ENCODE results near the gene ZNF746.
"Not testable (repeated sequence)": the region's sequence is repeated elsewhere in the genome, so short reads cannot be mapped to it uniquely, and the experiment has no call there.

ZNF746 gene

DNA sequence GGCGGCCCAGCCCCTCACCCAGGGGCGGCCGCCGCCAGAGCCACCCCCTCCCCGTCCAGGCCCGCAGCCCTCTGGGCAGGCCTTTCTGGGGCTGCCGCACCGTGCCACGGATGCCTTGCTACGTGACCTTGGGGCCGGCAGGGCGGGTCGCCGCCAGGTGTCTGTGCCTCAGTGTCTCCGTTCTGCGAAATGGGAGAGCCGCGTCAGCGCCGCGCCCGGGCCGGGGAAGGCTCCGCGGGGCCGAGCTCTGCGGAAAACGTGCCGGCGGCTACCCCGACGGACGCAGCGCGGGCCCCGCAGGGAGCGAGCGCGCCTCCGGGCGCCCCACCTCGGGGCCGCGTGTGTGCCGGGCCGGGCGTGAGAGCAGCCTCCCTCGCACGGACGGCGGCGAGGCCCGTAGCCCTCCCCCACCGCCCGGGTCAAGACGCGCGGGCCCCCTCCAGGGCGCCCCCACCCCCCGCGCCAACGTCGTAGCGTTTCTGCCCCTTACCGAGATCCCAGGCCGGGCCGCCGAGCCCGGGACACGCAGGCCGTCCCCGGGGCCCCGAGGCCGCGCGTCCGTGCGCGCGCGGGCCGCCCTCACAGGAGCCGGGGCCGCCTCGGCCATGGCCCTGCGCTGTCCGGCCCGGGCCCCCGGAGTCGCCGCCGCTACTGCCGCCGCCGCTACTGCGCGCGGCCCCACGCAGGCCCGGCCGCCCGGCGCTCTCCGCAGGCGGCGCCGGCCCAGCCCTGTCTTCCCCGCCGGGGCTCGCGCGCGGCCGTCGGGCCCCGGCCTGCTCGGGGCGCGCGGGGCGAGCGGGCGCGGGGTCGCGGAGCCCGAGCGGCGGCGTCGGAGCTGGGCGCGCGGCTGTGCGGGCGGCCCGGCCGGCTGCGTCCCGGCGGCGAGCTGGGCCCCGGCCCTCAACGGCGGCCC, 37.8 kb downstream of the ZNF746 start:
- DNase-seq (ENCODE audit: low spot score) = no peak

GRCh38 chr7:149459201-149459539, 38.4 kb downstream of the ZNF746 start:
- DNase-seq (ENCODE audit: low spot score) = no peak

DNA sequence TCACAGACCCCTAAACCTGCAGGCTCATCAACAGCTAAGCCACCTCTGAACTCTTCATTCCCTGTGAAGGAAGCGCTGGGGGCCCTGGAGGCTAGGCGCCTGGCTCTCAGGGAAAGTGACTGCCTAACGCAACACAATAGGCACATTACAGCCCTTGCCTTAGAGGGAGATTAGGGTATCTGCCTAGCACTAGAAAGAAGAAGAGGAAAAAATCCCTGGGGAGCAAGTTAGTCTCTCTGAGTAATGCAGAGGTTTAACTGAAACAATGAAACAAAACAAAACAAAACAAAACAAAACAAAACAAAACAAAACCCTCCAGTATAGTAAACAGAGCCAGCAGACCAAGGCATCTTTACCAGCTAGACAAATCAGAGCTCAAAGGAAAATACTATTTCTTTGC, 39.4 kb downstream of the ZNF746 start:
- no peak for DNase-seq (ENCODE audit: low spot score)

- no peak for DNase-seq (ENCODE audit: low spot score)
These were observed 39.8 kb downstream of the ZNF746 start for GRCh38 chr7:149457766-149458165.

GRCh38 chr7:149456506-149457421, 40.8 kb downstream of the ZNF746 start:
- DNase-seq (ENCODE audit: low spot score) = no peak

GRCh38 chr7:149455175-149455950, 42.2 kb downstream of the ZNF746 start:
- DNase-seq (ENCODE audit: low spot score) = no peak

- no peak for DNase-seq (ENCODE audit: low spot score)
These were observed 42.9 kb downstream of the ZNF746 start for GRCh38 chr7:149454750-149455149.

- no peak for DNase-seq (ENCODE audit: low spot score)
These were observed 43.6 kb downstream of the ZNF746 start for GRCh38 chr7:149454006-149454405.

DNA sequence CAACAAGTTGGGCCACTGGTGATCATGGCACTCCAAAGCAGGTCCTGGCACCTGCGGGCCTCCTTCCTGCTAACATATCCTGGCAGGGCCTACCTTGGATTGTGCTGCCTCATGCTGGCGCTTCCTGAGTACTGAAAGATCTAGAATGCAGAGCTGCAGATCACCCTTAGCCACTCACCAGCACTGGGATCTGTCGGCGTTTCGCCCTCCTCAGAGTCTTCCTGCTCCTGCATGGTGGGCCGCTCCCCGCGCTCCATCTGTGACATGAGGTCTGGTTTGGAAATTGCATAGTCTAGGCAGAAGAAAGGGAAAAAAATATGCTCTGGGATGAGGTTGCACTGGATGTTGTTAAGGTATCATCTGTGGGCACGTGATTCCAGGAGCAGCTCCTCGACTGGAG, 46.8 kb downstream of the ZNF746 start:
- no peak for DNase-seq (ENCODE audit: low spot score)

- DNase-seq (ENCODE audit: low spot score) = no peak
These were observed 47.7 kb downstream of the ZNF746 start for GRCh38 chr7:149449897-149450296.

DNA sequence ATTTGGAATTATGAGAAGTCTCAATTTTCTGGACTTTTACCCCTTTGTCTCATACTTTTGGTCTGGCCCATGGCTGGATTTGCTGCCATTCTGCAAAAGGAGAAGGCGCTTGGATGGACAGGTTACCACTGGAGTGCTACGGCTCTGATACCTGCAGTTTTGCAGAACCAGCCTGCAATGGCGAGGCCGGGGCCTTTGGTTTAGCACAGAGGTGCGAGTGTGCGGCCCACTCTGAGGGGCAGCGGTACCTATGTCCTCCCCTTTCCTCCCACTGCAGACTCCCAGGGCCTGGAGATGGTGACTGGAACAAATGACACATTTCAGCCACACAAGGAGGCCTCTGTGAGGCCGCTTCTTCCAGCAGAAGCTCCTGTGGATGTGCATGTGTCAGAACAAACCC, 48.6 kb downstream of the ZNF746 start:
- no peak for DNase-seq (ENCODE audit: low spot score)

DNA sequence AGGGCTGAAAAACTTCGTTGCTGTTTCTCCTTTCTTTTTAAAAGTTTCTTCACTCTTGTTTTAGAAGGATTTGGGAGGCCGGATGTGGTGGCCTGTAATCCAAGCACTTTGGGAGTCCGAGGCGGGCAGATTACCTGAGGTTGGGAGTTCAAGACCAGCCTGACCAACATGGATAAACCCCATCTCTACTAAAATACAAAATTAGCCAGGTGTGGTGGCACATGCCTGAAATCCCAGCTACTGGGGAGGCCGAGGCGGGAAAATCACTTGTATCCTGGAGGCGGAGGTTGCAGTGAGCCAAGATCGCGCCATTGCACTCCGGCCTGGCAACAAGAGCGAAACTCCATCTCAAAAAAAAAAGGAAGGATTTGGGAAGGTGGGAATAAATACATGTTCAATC, 51.6 kb downstream of the ZNF746 start:
- not testable (repeated sequence) for DNase-seq (ENCODE audit: low spot score)

DNA sequence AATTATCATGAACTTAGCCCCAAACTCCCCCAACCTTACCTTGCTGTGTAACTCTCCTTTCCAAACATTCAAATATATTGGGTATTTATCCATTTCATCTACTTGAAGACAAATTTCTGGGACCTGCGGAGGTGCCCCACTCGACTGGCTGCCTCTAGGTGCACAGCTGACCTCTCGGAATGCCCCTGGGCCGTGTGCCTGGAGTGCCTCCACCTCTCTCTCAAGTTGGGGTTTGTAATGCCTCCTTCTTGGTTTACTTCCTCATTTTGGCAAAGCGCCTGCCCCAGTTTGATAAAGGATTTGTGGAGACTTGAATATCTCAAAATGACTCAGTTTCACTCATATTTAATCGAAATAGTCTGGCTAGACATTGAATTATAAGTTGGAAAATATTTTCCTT, 53.3 kb downstream of the ZNF746 start:
- no peak for DNase-seq (ENCODE audit: low spot score)

GRCh38 chr7:149443523-149443922, 54.1 kb downstream of the ZNF746 start:
- no peak for DNase-seq (ENCODE audit: low spot score)

DNA sequence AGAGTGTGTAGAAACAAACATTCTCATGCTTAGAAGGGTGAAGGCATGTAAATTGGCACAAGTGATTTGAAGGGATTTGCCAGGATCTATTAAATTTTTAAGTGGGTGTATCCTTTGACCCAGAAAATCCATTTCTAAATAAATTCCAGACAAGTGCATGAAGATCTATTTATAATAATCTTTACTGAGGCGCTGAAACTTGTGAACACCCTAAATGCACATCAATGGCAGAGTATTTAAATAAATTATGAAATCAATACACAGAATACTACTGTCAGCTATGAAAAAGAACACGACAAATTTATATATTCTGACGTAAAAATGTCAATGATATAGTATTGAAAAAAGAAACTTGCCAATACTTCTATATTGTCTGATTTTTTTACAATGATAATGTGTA, 54.7 kb downstream of the ZNF746 start:
- no peak for DNase-seq (ENCODE audit: low spot score)

DNA sequence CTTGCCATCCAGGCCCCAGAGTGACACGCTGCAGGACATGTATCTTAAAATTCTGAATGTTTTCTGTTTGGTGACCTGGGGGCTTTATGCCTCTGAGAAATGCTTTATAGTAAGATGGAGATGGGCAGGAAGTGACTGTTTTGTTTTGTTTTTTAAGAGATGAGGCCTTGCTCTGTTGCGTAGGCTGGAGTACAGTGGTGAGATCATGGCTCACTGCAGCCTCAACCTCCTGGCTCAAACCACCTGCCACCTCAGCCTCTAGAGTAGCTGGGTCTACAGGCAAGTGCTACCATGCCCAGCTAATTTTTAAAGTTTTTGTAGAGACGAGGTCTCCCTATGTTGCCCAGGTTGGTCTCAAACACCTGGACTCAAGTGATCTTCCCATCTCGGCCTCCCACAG, 57.4 kb downstream of the ZNF746 start:
- no peak for DNase-seq (ENCODE audit: low spot score)

DNA sequence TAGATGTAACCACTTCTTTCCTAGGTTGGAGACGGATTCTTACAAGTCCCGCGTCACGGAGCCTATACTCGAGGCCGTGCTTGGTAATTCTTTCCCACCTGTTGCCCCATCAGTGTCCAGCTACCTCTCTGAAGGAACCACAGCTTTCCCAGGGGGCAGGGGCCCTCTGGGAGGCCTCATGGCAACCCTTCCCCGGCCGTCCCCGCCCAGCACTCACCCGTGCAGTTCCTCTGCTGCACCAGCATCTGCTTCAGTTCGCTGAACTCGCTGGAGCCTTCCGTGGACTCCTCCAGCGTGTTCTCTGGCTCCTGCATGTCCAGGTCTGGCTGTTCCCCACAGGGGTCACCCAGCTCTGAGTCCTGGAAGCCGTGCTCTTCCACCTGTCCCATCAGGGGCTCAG, 61.3 kb downstream of the ZNF746 start:
- no peak for DNase-seq (ENCODE audit: low spot score)

GRCh38 chr7:149433124-149433523, 64.5 kb downstream of the ZNF746 start:
- no peak for DNase-seq (ENCODE audit: low spot score)

DNA sequence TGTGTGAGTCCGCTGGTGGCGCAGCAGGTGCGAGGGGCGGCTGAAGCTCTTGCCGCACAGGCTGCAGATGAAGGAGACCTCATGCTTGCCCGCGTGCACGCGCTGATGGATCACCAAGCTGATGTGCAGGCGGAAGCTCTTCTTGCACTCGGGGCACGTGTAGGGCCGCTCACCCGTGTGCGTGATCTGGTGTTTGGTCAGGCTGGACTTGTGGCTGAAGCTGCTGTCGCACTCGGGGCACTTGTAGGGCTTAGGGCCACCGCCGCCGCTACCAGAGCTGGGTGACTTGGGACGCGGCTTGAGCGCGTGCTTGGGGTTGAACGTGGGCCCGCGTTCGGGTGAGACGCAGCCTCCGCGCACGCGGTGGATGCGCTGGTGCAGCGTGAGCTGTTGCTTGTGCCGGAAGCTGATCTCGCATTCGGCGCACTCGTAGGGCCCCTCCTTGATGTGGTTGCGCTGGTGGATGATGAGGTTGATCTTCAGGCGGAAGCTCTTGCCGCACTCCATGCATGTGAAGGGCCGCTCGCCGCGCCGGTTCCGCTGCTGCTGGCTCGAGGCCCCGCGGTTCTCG, 65.4 kb downstream of the ZNF746 start:
- DNase-seq (ENCODE audit: low spot score) = no peak

DNA sequence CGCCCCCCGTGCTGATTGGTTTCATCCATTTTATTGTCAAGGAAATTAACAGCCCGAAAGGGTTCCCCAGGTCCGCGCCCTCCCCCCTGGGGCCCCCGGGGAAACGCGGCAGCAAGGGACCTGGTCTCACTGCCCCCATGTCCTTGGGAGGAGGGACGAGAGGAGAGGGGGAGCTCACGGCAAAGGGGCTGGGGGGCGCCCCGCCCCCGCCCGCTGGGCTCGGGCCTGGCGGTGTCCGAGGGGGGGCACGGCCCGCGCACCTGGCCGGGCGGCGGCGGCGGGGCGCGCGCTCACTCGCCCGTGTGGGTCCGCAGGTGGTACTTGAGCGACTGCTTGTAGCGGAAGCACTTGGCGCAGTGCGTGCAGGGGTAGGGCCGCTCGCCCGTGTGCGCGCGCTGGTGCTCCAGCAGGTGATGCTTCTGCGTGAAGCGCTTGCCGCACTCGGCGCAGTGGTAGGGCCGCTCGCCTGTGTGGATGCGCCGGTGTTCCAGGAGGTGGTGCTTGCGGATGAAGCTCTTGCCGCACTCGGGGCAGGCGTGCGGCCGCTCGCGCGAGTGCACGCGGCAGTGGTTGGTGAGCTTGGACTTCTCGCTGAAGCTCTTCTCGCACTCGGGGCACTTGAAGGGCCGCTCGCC, 66.0 kb downstream of the ZNF746 start:
- no peak for DNase-seq (ENCODE audit: low spot score)

DNA sequence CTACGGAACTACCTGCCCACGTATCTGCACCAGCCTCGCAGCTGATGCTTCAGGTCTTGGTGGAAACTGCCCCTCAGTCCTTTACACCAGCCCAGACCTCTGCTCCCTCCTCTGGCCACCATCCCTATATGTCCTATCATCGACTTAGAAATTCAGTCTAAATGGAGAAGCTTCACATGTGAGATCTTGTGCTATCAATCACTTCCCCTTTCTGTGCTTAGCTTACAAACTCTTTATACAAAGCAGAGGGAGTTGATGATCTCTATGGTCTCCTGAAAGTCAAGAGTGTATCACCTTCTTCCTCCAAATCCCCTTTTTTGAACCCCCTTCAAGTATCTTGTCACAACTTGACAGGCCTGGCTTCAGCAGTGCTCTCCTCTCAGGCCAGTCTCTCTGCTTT, 67.4 kb downstream of the ZNF746 start:
- no peak for DNase-seq (ENCODE audit: low spot score)
